HCT116 (cell line): ENCODE data around the gene DLEC1. TPM values are rescaled to one million over a fixed set of nuclear protein-coding genes. Genes with fewer than 3 reads are reported as not detected.

ENCODE experiments used
- ATAC-seq: fragments of 200-7000 bp; cut with Tn5 transposase; 2 replicates; pipeline ENCODE4 v1.9.1; 2020; ENCODE audit warnings: mild to moderate bottlenecking, moderate library complexity
- BruUV-seq: library from RNA; stranded (reverse); fragments of 400-500 nt; replicated peaks from 2 replicates; lab custom pipeline; 2021; lab: Mats Ljungman, UMichigan
- CTCF ChIA-PET: fragments of 300-600 bp; sonication (Branson Sonifier 250); formaldehyde crosslinking; loops from one replicate; lab custom pipeline; 2021; ENCODE audit warnings: antibody characterized with exemption; lab: Charles Lee
- POLR2A ChIA-PET: fragments of 300-600, 350-600 bp; sonication (Branson Sonifier 250); formaldehyde crosslinking; loops from one replicate; lab custom pipeline; 2021; ENCODE audit warnings: antibody characterized with exemption; lab: Charles Lee
- RAD21 ChIA-PET, 2 experiments: fragments of 300-600 bp; sonication (Branson Sonifier 250); formaldehyde crosslinking; loops; one replicate each; lab custom pipeline; 2023; ENCODE audit warnings: low total read pairs in 2 of 2; ENCODE audit not compliant: uncharacterized antibody in 2 of 2, unreplicated experiment in 2 of 2, low non-redundant PET in 1 of 2; lab: Charles Lee
- DNase-seq: peaks from one replicate; pipeline ENCODE4 v3.0.0-alpha.2; 2010; ENCODE audit warnings: low read depth, low spot score
- H2AFZ ChIP-seq: fragments of 200-600 bp; shearing (Covaris generic), sonication (generic); 2 replicates; pipeline ENCODE4 v1.6.1; 2017; ENCODE audit warnings: low read depth, mixed run types, mixed read lengths, antibody characterized with exemption, low read length; ENCODE audit not compliant: poor library complexity, severe bottlenecking
- H3K27ac ChIP-seq: 2 replicates; pipeline ENCODE4 v1.5.1; 2012; ENCODE audit warnings: low read depth, low read length
- H3K27me3 ChIP-seq: fragments of 200-600 bp; sonication (generic); 2 replicates; pipeline ENCODE4 v1.6.1; 2016; ENCODE audit warnings: mixed run types, low read length, mixed read lengths; ENCODE audit not compliant: insufficient read depth
- H3K36me3 ChIP-seq, 2 experiments: fragments of 200-500 bp in 1 of 2; fragments of 200-600 bp in 1 of 2; sonication (Bioruptor generic) in 1 of 2; sonication (generic) in 1 of 2; 2 replicates each; pipeline versions ENCODE4 v1.5.1 to v1.6.1; 2014 to 2016; ENCODE audit warnings: low read length in 2 of 2, inconsistent platforms in 1 of 2, mixed read lengths in 1 of 2, mixed run types in 1 of 2; ENCODE audit not compliant: insufficient read depth in 2 of 2, control insufficient read depth in 1 of 2
- H3K4me1 ChIP-seq, 2 experiments: fragments of 200-600 bp in 1 of 2; sonication (generic) in 1 of 2; 2 replicates each; pipeline versions ENCODE4 v1.5.1 to v1.6.1; 2012 to 2017; ENCODE audit warnings: low read length in 2 of 2, inconsistent platforms in 1 of 2, mild to moderate bottlenecking in 1 of 2, mixed read lengths in 1 of 2, mixed run types in 1 of 2, moderate library complexity in 1 of 2; ENCODE audit not compliant: insufficient read depth in 2 of 2, control insufficient read depth in 1 of 2
- H3K4me2 ChIP-seq: fragments of 200-600 bp; sonication (generic); 2 replicates; pipeline ENCODE4 v1.6.1; 2017; ENCODE audit warnings: mixed run types, low read length, mixed read lengths
- H3K4me3 ChIP-seq, 2 experiments: fragments of 200-600 bp in 1 of 2; sonication (generic) in 1 of 2; replicated peaks in 1 of 2; 2 replicates each; pipeline ENCODE4 v1.5.1; 2011 to 2016; ENCODE audit warnings: low read length in 2 of 2, control low read depth in 1 of 2, low read depth in 1 of 2, mild to moderate bottlenecking in 1 of 2, mixed read lengths in 1 of 2, mixed run types in 1 of 2
- H3K79me2 ChIP-seq: fragments of 200-600 bp; sonication (generic); 2 replicates; pipeline ENCODE4 v1.6.1; 2017; ENCODE audit warnings: mild to moderate bottlenecking, mixed run types, low read length, moderate library complexity, mixed read lengths; ENCODE audit not compliant: insufficient read depth
- H3K9ac ChIP-seq: fragments of 200-600 bp; sonication (generic); 2 replicates; pipeline ENCODE4 v1.6.1; 2016; ENCODE audit warnings: low read length, mixed read lengths
- H3K9me2 ChIP-seq: fragments of 200-600 bp; sonication (generic), shearing (Covaris generic); 2 replicates; pipeline ENCODE4 v1.6.1; 2017; ENCODE audit warnings: mixed run types, mild to moderate bottlenecking, moderate library complexity; ENCODE audit not compliant: insufficient read depth
- H3K9me3 ChIP-seq, 2 experiments: fragments of 200-500 bp in 1 of 2; fragments of 200-600 bp in 1 of 2; sonication (Bioruptor generic) in 1 of 2; sonication (generic) in 1 of 2; 2 replicates each; pipeline ENCODE4 v1.6.1; 2014 to 2017; ENCODE audit warnings: low read length in 2 of 2, mixed read lengths in 2 of 2, inconsistent platforms in 1 of 2, low read depth in 1 of 2, mild to moderate bottlenecking in 1 of 2, mixed run types in 1 of 2, moderate library complexity in 1 of 2; ENCODE audit not compliant: control insufficient read depth in 1 of 2, insufficient read depth in 1 of 2
- H4K20me1 ChIP-seq: fragments of 200-600 bp; sonication (generic), shearing (Covaris generic); 2 replicates; pipeline ENCODE4 v1.6.1; 2017; ENCODE audit warnings: mixed run types, mild to moderate bottlenecking, moderate library complexity; ENCODE audit not compliant: insufficient read depth
- ATF3 ChIP-seq: IDR thresholded peaks from 2 replicates; pipeline ENCODE4 v1.6.1; 2012
- EGR1 ChIP-seq: IDR thresholded peaks from 2 replicates; pipeline ENCODE4 v1.6.1; 2012; ENCODE audit warnings: low read depth
- EZH2 ChIP-seq: fragments of 200-600 bp; sonication (generic); IDR thresholded peaks from 2 replicates; pipeline ENCODE4 v1.6.1; 2017; ENCODE audit warnings: antibody characterized with exemption, mixed run types
- EZH2phosphoT487 ChIP-seq: fragments of 200-600 bp; IDR thresholded peaks from 2 replicates; pipeline ENCODE4 v1.6.1; 2018; ENCODE audit warnings: antibody characterized with exemption, borderline replicate concordance
- JUND ChIP-seq: IDR thresholded peaks from 2 replicates; pipeline ENCODE4 v1.6.1; 2012
- MAX ChIP-seq: IDR thresholded peaks from 2 replicates; pipeline ENCODE4 v1.6.1; 2012
- POLR2AphosphoS5 ChIP-seq: IDR thresholded peaks from 2 replicates; pipeline ENCODE4 v1.6.1; 2011; ENCODE audit warnings: mild to moderate bottlenecking, low read depth, low read length, moderate library complexity
- RAD21 ChIP-seq: IDR thresholded peaks from 2 replicates; pipeline ENCODE4 v1.6.1; 2012; ENCODE audit warnings: low read depth, mild to moderate bottlenecking
- SIN3A ChIP-seq: IDR thresholded peaks from 2 replicates; pipeline ENCODE4 v1.6.1; 2012; ENCODE audit warnings: low read depth
- YY1 ChIP-seq: IDR thresholded peaks from 2 replicates; pipeline ENCODE4 v1.6.1; 2011; ENCODE audit warnings: low read length, low read depth, moderate library complexity, mild to moderate bottlenecking; ENCODE audit not compliant: insufficient replicate concordance; ENCODE audit errors: extremely low read depth
- ZBTB33 ChIP-seq: IDR thresholded peaks from 2 replicates; pipeline ENCODE4 v1.6.1; 2011; ENCODE audit warnings: mild to moderate bottlenecking, low read length, moderate library complexity; ENCODE audit not compliant: insufficient replicate concordance; ENCODE audit errors: extremely low read depth
- ZNF274 ChIP-seq: fragments of 200-500 bp; sonication (Bioruptor generic); IDR thresholded peaks from 2 replicates; pipeline ENCODE4 v1.6.1; 2014; ENCODE audit warnings: mild to moderate bottlenecking, low read depth, low read length, inconsistent platforms
- intact Hi-C: fragments of 100-400 bp; cut with micrococcal nuclease; formaldehyde crosslinking; loops from 2 replicates; pipeline ENCODE4 v1.10.0; 2022
- total RNA-seq: library from RNA; stranded (reverse); gene quantifications from one replicate; pipeline ENCODE4 v1.2.1, GENCODE V29; 2021; ENCODE audit not compliant: unreplicated experiment

The DLEC1 gene
- total RNA-seq, 1 experiment from 2014 or later = 0.61 TPM

DNA sequence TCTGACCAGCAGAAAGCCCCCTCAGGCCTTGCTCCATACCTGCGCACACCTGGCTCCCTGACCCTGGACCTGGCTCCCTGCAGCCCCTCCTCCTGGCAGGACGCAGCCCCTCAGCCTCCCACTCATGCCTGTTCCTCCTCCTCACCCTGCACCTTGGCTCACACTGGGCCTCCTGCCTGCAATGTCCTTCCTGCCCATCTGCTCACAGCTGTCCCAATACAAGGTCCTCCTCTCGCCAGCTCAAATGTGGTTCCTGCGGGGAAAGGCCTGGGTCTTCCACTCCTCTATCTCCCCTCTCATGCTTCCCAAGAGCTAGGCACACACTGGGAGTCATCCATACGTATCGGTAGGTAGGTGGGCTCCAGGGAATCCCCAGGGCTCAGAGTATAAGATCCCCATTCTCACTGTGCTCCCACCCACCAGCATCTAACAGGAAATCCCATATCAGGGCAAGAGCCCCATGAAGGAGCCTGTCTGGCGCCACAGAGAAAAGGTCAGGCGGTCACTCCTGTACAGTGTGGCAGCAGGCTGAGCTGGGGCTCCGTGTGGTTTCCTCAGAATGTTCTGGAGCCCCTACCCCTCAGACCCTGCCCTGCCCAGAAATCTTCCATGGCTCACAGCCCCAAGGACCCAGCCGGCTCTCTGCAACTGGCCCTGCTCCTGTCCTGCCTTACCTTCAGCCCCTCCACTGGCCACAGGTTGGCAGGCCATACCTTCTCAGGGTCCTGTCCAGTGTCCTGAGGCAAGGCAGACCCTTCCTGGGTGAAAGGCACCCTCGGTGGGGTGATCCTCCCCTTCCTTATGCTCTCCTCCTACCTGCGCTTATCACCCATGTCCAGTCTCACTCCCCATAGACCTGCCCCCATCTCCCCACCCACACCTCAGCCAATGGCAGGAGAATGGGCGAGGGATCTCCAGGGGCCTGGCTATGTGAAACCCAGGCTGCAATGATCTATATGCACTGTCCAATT, 20.4 kb upstream of the DLEC1 start:
- Histone ChIP-seq H4K20me1 (no peaks in the 10 kb centered on the region), H3K4me1 (peaks cover 0 to 3% of the 10 kb centered on the region in 2 experiments; a peak in 1 of 4 replicates), H3K9ac (no peak overlapping the region), H3K27me3 (no peaks in the 10 kb centered on the region), H3K4me3 (no peak overlapping the region), H3K36me3 (peaks cover 0 to 7% of the 10 kb centered on the region in 2 experiments; a peak in 2 of 4 replicates), H3K4me2 (no peak overlapping the region), H2AFZ (no peak overlapping the region), H3K79me2 (no peaks in the 10 kb centered on the region), H3K9me2 (no peaks in the 10 kb centered on the region), H3K27ac (no peak overlapping the region), H3K9me3 (no peaks in the 10 kb centered on the region; a peak in 1 of 4 replicates)
- POLR2A ChIA-PET = no interaction called here
- RAD21 ChIA-PET = no interaction called here
- CTCF ChIA-PET = no interaction called here
- no peak for DNase-seq
- intact Hi-C loops = no loop called here
- no peak for ATAC-seq
- TF ChIP-seq EGR1 (no peak), EZH2 (no peak), JUND (no peak), YY1 (no peak), ZNF274 (no peak), RAD21 (no peak), ZBTB33 (no peak), EZH2phosphoT487 (no peak), POLR2AphosphoS5 (no peak), ATF3 (no peak), SIN3A (no peak), MAX (no peak)
- no TSS peak for BruUV-seq
